HepG2 (cell line): ENCODE data around the gene UBP1. TPM values are rescaled to one million over a fixed set of nuclear protein-coding genes. Genes with fewer than 3 reads are reported as not detected.

Experiments used
- ATAC-seq: fragments of 200-7000 bp; cut with Tn5 transposase; 3 replicates; pipeline ENCODE4 v1.9.1; 2020; ENCODE audit warnings: mild to moderate bottlenecking, moderate library complexity
- BruUV-seq: library from RNA; stranded (reverse); fragments of 400-500 nt; replicated peaks from 2 replicates; lab custom pipeline; 2021; lab: Mats Ljungman, UMichigan
- CTCF ChIA-PET: fragments of 300-600 bp; formaldehyde crosslinking; extraction: SDS; loops from one replicate; lab custom pipeline; 2021; ENCODE audit warnings: low total read pairs, inconsistent platforms, low intra/inter-chr PET ratio; lab: Yijun Ruan, JAX
- POLR2A ChIA-PET: fragments of 350-600 bp; sonication (Branson Sonifier 250); formaldehyde crosslinking; loops from one replicate; lab custom pipeline; 2020; ENCODE audit warnings: antibody characterized with exemption, inconsistent platforms; lab: Yijun Ruan, JAX
- DNase-seq: peaks from one replicate; pipeline ENCODE4 v3.0.0-alpha.2; 2015; ENCODE audit warnings: low spot score
- FAIRE-seq: peaks from 3 replicates; lab custom pipeline; 2011; peaks lifted over from hg19 to GRCh38; lab: Jason Lieb, UNC
- H2AFZ ChIP-seq: one replicate; pipeline ENCODE4 v1.6.1; 2011; ENCODE audit warnings: low read length, inconsistent platforms
- H3K27ac ChIP-seq: fragments of 300-600 bp; 3 replicates; pipeline ENCODE4 v1.8.0; 2011; ENCODE audit warnings: mixed run types, mild to moderate bottlenecking, mixed read lengths, low read length, inconsistent platforms; ENCODE audit not compliant: insufficient read depth; ENCODE audit errors: extremely low read length
- H3K27me3 ChIP-seq, 2 experiments: fragments of 200-600 bp in 1 of 2; 2 replicates in 1 of 2; 3 replicates in 1 of 2; pipeline versions ENCODE4 v1.6.0 to v1.8.0; 2011; ENCODE audit warnings: low read length in 2 of 2, mild to moderate bottlenecking in 2 of 2, moderate library complexity in 2 of 2, inconsistent platforms in 1 of 2; ENCODE audit not compliant: insufficient read depth in 2 of 2, control insufficient read depth in 1 of 2
- H3K36me3 ChIP-seq, 2 experiments: fragments of 200-600 bp in 1 of 2; replicated peaks in 1 of 2; 2 replicates in 1 of 2; 3 replicates in 1 of 2; pipeline versions ENCODE4 v1.5.1 to v1.8.0; 2011; ENCODE audit warnings: low read length in 2 of 2, inconsistent platforms in 1 of 2; ENCODE audit not compliant: insufficient read depth in 2 of 2, control insufficient read depth in 1 of 2
- H3K4me1 ChIP-seq: 2 replicates; pipeline ENCODE4 v1.5.1; 2012; ENCODE audit warnings: low read length, inconsistent platforms; ENCODE audit not compliant: insufficient read depth
- H3K4me2 ChIP-seq: 2 replicates; pipeline ENCODE4 v1.6.0; 2011; ENCODE audit warnings: low read depth, low read length, inconsistent platforms
- H3K4me3 ChIP-seq, 3 experiments: fragments of 200-600 bp in 1 of 3; sonication (generic), shearing (Covaris generic) in 1 of 3; replicated peaks in 1 of 3; 2 replicates each; pipeline ENCODE4 v1.5.1; 2011 to 2016; ENCODE audit warnings: low read length in 3 of 3, inconsistent platforms in 2 of 3, low read depth in 2 of 3, mild to moderate bottlenecking in 2 of 3, control low read depth in 1 of 3, mixed read lengths in 1 of 3; ENCODE audit not compliant: insufficient read depth in 1 of 3
- H3K79me2 ChIP-seq: one replicate; pipeline ENCODE4 v1.6.1; 2011; ENCODE audit warnings: low read length, inconsistent platforms; ENCODE audit not compliant: insufficient read depth
- H3K9ac ChIP-seq: 2 replicates; pipeline ENCODE4 v1.6.0; 2011; ENCODE audit warnings: mild to moderate bottlenecking, low read depth, low read length, inconsistent platforms; ENCODE audit not compliant: insufficient read depth
- H3K9me3 ChIP-seq: 2 replicates; pipeline ENCODE4 v1.5.1; 2012; ENCODE audit warnings: mild to moderate bottlenecking, low read length
- H4K20me1 ChIP-seq: 2 replicates; pipeline ENCODE4 v1.6.0; 2011; ENCODE audit warnings: inconsistent platforms, mild to moderate bottlenecking, low read length, moderate library complexity; ENCODE audit not compliant: insufficient read depth
- RBM22 ChIP-seq: fragments of 200-400 bp; formaldehyde crosslinking; optimal IDR thresholded peaks from 2 replicates; pipeline ENCODE3; 2017; ENCODE audit warnings: mild to moderate bottlenecking, low read length, moderate library complexity
- WGBS: methylation state at CpG from one replicate; pipeline ENCODE4 v1.1.6; 2017; ENCODE audit warnings: low lambda C conversion rate; 5-methylcytosine and 5-hydroxymethylcytosine counted together
- in situ Hi-C: cut with HindIII; loops from 2 replicates; pipeline ENCODE4 v1.10.0; 2017; ENCODE audit warnings: low pct_unique_long_range_greater_than_20kb; ENCODE audit not compliant: extremely low pct_ligation_motif_present
- intact Hi-C: fragments of 100-400 bp; cut with micrococcal nuclease; formaldehyde crosslinking; loops from one replicate; pipeline ENCODE4 v1.10.0; 2022; ENCODE audit not compliant: unreplicated experiment
- polyA plus RNA-seq, 8 experiments: library from polyadenylated mRNA; depleted of rRNA in 3 of 8; stranded (reverse) in 7 of 8; unstranded in 1 of 8; fragments of >200 nt; fragmentation: Illumina TruSeq in 4 of 8; extraction: Trizol in 4 of 8; gene quantifications; 2 replicates each; pipeline versions ENCODE4 v1.2.1 to v1.2.3, GENCODE V29; 2011 to 2016; ENCODE audit warnings: low read depth in 4 of 8, missing spikeins in 1 of 8, mixed read lengths in 1 of 8; ENCODE audit not compliant: insufficient read depth in 1 of 8
- total RNA-seq, 5 experiments: library from RNA; depleted of rRNA; stranded (reverse); fragments of >200 nt; fragmentation: Illumina TruSeq; extraction: Trizol; gene quantifications; 2 replicates each; pipeline ENCODE4 v1.2.3, GENCODE V29; 2016; ENCODE audit warnings: low read depth in 1 of 5
- TF ChIP-seq, protein P1 (sequence below): sonication (generic); formaldehyde crosslinking; IDR thresholded peaks from 2 replicates; pipeline ENCODE4 v1.4.0; 2020; ENCODE audit warnings: missing genetic modification reagents, borderline replicate concordance
- TF ChIP-seq, protein P2 (sequence below): IDR thresholded peaks from 2 replicates; pipeline ENCODE4 v1.6.1; 2016; ENCODE audit warnings: missing compliant biosample characterization, missing genetic modification reagents, borderline replicate concordance

Gene UBP1
- total and polyA plus RNA-seq, 2 of the 13 experiments (the other 11 are each of a cell fraction or from before 2014, with no cell fraction given): 48.3 to 79.9 TPM

DNA sequence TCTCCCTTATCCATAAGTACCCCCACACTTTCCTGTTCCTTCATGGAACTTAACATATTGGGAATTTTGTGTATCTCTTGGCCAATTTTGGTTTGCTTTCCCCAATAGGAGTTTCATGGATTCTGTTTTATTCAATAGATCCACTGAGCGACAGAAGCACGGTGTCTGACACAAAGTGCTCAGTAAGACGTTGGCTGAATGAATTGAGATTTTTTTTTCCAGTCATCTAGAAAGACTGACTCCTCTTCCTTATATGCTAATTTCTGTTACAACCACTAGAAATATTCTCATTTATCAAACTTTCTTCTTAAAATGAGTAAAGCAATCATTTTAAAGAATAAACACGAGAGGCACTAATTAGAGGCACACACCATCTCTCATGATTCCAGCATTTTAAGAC is 48.1 kb downstream of the UBP1 start (continued):
- TF ChIP-seq, protein P1, sequence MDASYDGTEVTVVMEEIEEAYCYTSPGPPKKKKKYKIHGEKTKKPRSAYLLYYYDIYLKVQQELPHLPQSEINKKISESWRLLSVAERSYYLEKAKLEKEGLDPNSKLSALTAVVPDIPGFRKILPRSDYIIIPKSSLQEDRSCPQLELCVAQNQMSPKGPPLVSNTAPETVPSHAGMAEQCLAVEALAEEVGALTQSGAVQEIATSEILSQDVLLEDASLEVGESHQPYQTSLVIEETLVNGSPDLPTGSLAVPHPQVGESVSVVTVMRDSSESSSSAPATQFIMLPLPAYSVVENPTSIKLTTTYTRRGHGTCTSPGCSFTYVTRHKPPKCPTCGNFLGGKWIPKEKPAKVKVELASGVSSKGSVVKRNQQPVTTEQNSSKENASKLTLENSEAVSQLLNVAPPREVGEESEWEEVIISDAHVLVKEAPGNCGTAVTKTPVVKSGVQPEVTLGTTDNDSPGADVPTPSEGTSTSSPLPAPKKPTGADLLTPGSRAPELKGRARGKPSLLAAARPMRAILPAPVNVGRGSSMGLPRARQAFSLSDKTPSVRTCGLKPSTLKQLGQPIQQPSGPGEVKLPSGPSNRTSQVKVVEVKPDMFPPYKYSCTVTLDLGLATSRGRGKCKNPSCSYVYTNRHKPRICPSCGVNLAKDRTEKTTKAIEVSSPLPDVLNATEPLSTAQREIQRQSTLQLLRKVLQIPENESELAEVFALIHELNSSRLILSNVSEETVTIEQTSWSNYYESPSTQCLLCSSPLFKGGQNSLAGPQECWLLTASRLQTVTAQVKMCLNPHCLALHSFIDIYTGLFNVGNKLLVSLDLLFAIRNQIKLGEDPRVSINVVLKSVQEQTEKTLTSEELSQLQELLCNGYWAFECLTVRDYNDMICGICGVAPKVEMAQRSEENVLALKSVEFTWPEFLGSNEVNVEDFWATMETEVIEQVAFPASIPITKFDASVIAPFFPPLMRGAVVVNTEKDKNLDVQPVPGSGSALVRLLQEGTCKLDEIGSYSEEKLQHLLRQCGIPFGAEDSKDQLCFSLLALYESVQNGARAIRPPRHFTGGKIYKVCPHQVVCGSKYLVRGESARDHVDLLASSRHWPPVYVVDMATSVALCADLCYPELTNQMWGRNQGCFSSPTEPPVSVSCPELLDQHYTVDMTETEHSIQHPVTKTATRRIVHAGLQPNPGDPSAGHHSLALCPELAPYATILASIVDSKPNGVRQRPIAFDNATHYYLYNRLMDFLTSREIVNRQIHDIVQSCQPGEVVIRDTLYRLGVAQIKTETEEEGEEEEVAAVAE (CRISPR knock-in tag): no peak

DNA sequence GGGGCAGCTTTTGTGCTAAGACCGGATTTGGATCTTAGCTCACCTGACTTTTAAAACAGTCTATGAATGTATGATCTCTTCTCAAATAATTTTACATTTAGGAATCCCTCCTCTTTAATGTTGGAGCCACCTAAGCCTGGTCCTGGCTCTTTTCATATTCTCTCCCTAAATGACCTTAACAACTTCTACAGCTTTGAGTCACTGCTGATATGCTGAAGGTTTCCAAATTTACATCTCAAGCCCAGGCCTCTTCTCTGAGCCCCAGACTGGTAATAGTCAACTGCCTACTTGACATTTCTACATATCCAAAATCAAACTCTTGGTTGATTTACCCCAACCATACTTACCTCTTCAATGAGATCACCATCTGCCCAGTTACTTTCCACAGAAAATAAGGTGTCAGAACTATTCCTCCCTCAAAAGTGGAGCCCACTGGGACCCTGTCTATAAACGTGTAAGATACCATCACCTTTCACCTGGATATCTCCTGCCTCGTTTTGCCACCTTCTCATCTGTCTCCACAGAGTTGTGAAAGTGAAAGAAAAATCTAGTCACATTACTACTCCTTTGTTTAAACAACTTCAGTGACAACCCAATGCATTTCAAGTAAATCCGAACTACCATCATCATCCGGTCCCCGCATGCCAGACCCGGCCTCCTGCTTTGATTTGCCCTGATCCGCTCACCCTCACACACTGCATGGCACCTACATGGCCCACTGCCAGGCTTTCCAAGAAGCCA is 48.8 kb downstream of the UBP1 start:
- no peaks in the 10 kb centered on the region for H3K79me2 ChIP-seq
- no peak overlapping the region for H2AFZ ChIP-seq
- no peak overlapping the region for H3K4me2 ChIP-seq
- no peaks in the 10 kb centered on the region for H3K27me3 ChIP-seq
- no peaks in the 10 kb centered on the region for H3K9me3 ChIP-seq
- ATAC-seq: no peak
- FAIRE-seq: no peak
- no peaks in the 10 kb centered on the region for H3K4me1 ChIP-seq
- in situ Hi-C loops (no loop called here), intact Hi-C loops (no loop called here)
- no peak for DNase-seq
- H3K9ac ChIP-seq: no peak overlapping the region
- POLR2A ChIA-PET: no interaction called here
- no TSS peak for BruUV-seq
- no peaks in the 10 kb centered on the region for H4K20me1 ChIP-seq
- CTCF ChIA-PET: no interaction called here
- no peak overlapping the region for H3K27ac ChIP-seq
- peak; percentile 80 for TF ChIP-seq RBM22
- TF ChIP-seq, protein P2, sequence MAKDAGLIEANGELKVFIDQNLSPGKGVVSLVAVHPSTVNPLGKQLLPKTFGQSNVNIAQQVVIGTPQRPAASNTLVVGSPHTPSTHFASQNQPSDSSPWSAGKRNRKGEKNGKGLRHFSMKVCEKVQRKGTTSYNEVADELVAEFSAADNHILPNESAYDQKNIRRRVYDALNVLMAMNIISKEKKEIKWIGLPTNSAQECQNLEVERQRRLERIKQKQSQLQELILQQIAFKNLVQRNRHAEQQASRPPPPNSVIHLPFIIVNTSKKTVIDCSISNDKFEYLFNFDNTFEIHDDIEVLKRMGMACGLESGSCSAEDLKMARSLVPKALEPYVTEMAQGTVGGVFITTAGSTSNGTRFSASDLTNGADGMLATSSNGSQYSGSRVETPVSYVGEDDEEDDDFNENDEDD (CRISPR knock-in tag): no peak
- no peak overlapping the region for H3K4me3 ChIP-seq
- peaks cover 17 to 55% of the 10 kb centered on the region in 2 experiments for H3K36me3 ChIP-seq
- 95% methylated on average over 8 of the region's 8 CpGs for WGBS
